Mucosa of rectum (tissue), 2 donors: ENCODE results near the gene LYST.

Experiments used
- H3K27ac ChIP-seq, 2 donors: one replicate each; pipeline ENCODE4 v1.7.0; 2013; ENCODE audit warnings: inconsistent platforms in 2 of 2, low read depth in 2 of 2, low read length in 2 of 2
- H3K27me3 ChIP-seq, 2 donors: one replicate each; pipeline ENCODE4 v1.7.0; 2013; ENCODE audit warnings: low read length in 2 of 2; ENCODE audit not compliant: control insufficient read depth in 2 of 2, insufficient read depth in 2 of 2
- H3K36me3 ChIP-seq, 2 donors: one replicate each; pipeline ENCODE4 v1.7.0; 2013; ENCODE audit warnings: low read length in 2 of 2; ENCODE audit not compliant: control insufficient read depth in 2 of 2, insufficient read depth in 2 of 2
- H3K4me1 ChIP-seq, 2 donors: one replicate each; pipeline ENCODE4 v1.7.0; 2013; ENCODE audit warnings: low read length in 2 of 2, mild to moderate bottlenecking in 1 of 2; ENCODE audit not compliant: control insufficient read depth in 2 of 2, insufficient read depth in 2 of 2
- H3K4me3 ChIP-seq, 2 donors: one replicate each; pipeline ENCODE4 v1.7.0; 2013; ENCODE audit warnings: low read length in 2 of 2
- H3K9ac ChIP-seq, 2 donors: one replicate each; pipeline ENCODE4 v1.7.0; 2013; ENCODE audit warnings: low read length in 2 of 2, low read depth in 1 of 2, mild to moderate bottlenecking in 1 of 2
- H3K9me3 ChIP-seq, 2 donors: one replicate each; pipeline ENCODE4 v1.7.0; 2013; ENCODE audit warnings: low read length in 2 of 2; ENCODE audit not compliant: control insufficient read depth in 2 of 2
- donor health status: healthy.
- donor health status: Normal muscosa, but diverticular disease.

The LYST gene

GRCh38 chr1:235679644-235680043, 187.1 kb downstream of the LYST start:
- Histone ChIP-seq H3K27ac (no peak overlapping the region), H3K4me3 (no peak overlapping the region), H3K9me3 (peaks cover 0 to 4% of the 10 kb centered on the region in 2 donors), H3K27me3 (no peaks in the 10 kb centered on the region), H3K36me3 (peaks cover 22 to 29% of the 10 kb centered on the region in 2 donors), H3K9ac (no peak overlapping the region), H3K4me1 (peaks cover 4 to 5% of the 10 kb centered on the region in 2 donors)

GRCh38 chr1:235679005-235679404, 187.7 kb downstream of the LYST start:
- Histone ChIP-seq H3K36me3 (peaks cover 22 to 29% of the 10 kb centered on the region in 2 donors), H3K27ac (no peak overlapping the region), H3K4me1 (peaks cover 4 to 5% of the 10 kb centered on the region in 2 donors), H3K9ac (no peak overlapping the region), H3K4me3 (no peak overlapping the region), H3K27me3 (no peaks in the 10 kb centered on the region), H3K9me3 (peaks cover 0 to 4% of the 10 kb centered on the region in 2 donors)

GRCh38 chr1:235675152-235675890, 191.4 kb downstream of the LYST start:
- peaks cover 7 to 9% of the 10 kb centered on the region in 2 donors for H3K9me3 ChIP-seq
- no peak overlapping the region for H3K4me3 ChIP-seq
- H3K27me3 ChIP-seq: no peaks in the 10 kb centered on the region
- H3K9ac ChIP-seq: no peak overlapping the region
- no peak overlapping the region for H3K27ac ChIP-seq
- H3K4me1 ChIP-seq: peaks cover 4 to 5% of the 10 kb centered on the region in 2 donors
- H3K36me3 ChIP-seq: peaks cover 23 to 25% of the 10 kb centered on the region in 2 donors

GRCh38 chr1:235673981-235674380, 192.7 kb downstream of the LYST start:
- no peak overlapping the region for H3K9ac ChIP-seq
- peaks cover 29 to 31% of the 10 kb centered on the region in 2 donors for H3K36me3 ChIP-seq
- peaks cover 2 to 3% of the 10 kb centered on the region in 2 donors for H3K4me1 ChIP-seq
- H3K27ac ChIP-seq: no peak overlapping the region
- H3K4me3 ChIP-seq: no peak overlapping the region
- H3K27me3 ChIP-seq: no peaks in the 10 kb centered on the region
- peaks cover 13 to 18% of the 10 kb centered on the region in 2 donors for H3K9me3 ChIP-seq

GRCh38 chr1:235671992-235672391, 194.7 kb downstream of the LYST start:
- Histone ChIP-seq H3K36me3 (peaks cover 29 to 31% of the 10 kb centered on the region in 2 donors), H3K9me3 (peaks cover 13 to 18% of the 10 kb centered on the region in 2 donors), H3K4me1 (no peaks in the 10 kb centered on the region), H3K27me3 (no peaks in the 10 kb centered on the region), H3K9ac (no peak overlapping the region), H3K4me3 (no peak overlapping the region), H3K27ac (no peak overlapping the region)

- Histone ChIP-seq H3K4me3 (no peak overlapping the region), H3K27me3 (no peaks in the 10 kb centered on the region), H3K9ac (no peak overlapping the region), H3K4me1 (no peaks in the 10 kb centered on the region), H3K36me3 (peaks cover 12 to 16% of the 10 kb centered on the region in 2 donors), H3K27ac (no peak overlapping the region), H3K9me3 (peaks cover 13 to 16% of the 10 kb centered on the region in 2 donors)
Measured at GRCh38 chr1:235670157-235670776, 196.4 kb downstream of the LYST start.

- Histone ChIP-seq H3K27me3 (no peaks in the 10 kb centered on the region), H3K4me1 (no peaks in the 10 kb centered on the region), H3K4me3 (no peak overlapping the region), H3K9ac (no peak overlapping the region), H3K36me3 (peaks cover 9 to 14% of the 10 kb centered on the region in 2 donors), H3K27ac (no peak overlapping the region), H3K9me3 (peaks cover 13 to 14% of the 10 kb centered on the region in 2 donors)
Measured at GRCh38 chr1:235669277-235669676, 197.4 kb downstream of the LYST start.

- no peaks in the 10 kb centered on the region for H3K4me1 ChIP-seq
- no peak overlapping the region for H3K9ac ChIP-seq
- H3K36me3 ChIP-seq: peaks cover 10 to 12% of the 10 kb centered on the region in 2 donors
- H3K4me3 ChIP-seq: no peak overlapping the region
- H3K27me3 ChIP-seq: no peaks in the 10 kb centered on the region
- H3K27ac ChIP-seq: no peak overlapping the region
- H3K9me3 ChIP-seq: no peaks in the 10 kb centered on the region
Measured at GRCh38 chr1:235663628-235664027, 203.1 kb downstream of the LYST start.

GRCh38 chr1:235661568-235661967, 205.1 kb downstream of the LYST start:
- H3K36me3 ChIP-seq: peaks cover 10 to 12% of the 10 kb centered on the region in 2 donors
- H3K4me3 ChIP-seq: no peak overlapping the region
- no peaks in the 10 kb centered on the region for H3K4me1 ChIP-seq

GRCh38 chr1:235659186-235659771, 207.4 kb downstream of the LYST start:
- Histone ChIP-seq H3K27me3 (no peaks in the 10 kb centered on the region), H3K4me3 (no peak overlapping the region), H3K27ac (no peak overlapping the region), H3K9ac (no peak overlapping the region), H3K9me3 (no peaks in the 10 kb centered on the region), H3K4me1 (no peaks in the 10 kb centered on the region), H3K36me3 (peaks cover 10% of the 10 kb centered on the region in 2 donors)

More at GRCh38 chr1:235661568-235661967, 205.1 kb downstream of the LYST start:
- Histone ChIP-seq H3K27ac (no peak overlapping the region), H3K9ac (no peak overlapping the region), H3K27me3 (no peaks in the 10 kb centered on the region), H3K9me3 (no peaks in the 10 kb centered on the region)
